Forelimb muscle (tissue), 1 donor: ENCODE results near the gene RERE. TPM values are rescaled to one million over a fixed set of nuclear protein-coding genes. Genes with fewer than 3 reads are reported as not detected.

Experiments
- DNase-seq: peaks from one replicate; pipeline ENCODE4 v3.0.0-alpha.2; 2013; ENCODE audit warnings: low read depth
- polyA plus RNA-seq: library from polyadenylated mRNA; unstranded; fragments of 120-200 nt; gene quantifications from one replicate; pipeline ENCODE4 v1.2.1, GENCODE V29; 2013; ENCODE audit not compliant: insufficient read length

The RERE gene
- polyA plus RNA-seq, 1 donor = 72.2 TPM

DNA sequence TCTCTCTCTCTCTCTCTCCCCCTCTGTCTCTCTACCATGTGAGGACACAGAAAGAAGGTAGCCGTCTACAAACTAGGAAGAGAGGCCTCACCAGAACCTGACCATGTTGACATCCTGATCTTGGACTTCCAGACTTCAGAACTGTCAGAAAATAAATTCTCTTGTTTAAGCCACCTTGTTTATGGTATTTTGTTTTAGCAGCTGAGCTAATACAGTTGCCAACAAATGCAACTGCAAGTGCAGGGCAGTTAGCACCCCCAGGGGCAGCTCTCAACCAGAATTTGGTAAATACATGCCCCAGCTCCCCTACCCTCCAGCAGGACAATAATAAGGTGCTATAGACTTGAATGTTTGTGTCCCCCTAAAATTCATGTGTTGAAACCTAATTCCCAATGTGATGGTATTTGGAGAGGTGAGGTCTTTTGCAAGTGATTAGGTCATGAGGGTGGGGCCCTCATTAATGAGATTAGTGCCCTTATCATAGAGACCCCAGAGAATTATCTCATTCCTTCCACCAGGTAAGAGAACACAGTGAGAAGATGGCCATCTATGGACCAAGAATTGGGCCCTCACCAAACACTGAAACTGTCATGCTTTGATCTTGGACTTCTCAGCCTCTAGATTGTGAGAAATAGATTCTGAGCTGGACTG, 506.2 kb downstream of the RERE start:
- DNase-seq = no peak

DNA sequence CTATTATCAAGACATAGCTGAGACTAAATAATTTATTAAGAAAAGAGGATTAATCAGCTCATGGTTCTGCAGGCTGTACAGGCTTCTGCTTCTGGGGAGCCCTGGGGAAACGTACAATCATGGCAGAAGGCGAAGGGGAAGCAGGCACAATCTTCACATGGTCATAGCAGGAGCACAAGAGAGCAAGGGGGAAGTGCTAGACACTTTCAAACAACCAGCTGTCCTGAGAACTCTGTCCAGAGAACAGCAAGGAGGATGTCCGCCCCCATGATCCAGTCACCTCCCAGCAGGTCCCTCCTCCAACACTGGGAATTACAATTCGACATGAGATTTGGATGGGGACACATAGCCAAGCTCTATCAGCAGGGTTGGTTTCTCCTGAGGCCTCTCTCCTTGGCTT, 509.8 kb downstream of the RERE start:
- DNase-seq = no peak

DNA sequence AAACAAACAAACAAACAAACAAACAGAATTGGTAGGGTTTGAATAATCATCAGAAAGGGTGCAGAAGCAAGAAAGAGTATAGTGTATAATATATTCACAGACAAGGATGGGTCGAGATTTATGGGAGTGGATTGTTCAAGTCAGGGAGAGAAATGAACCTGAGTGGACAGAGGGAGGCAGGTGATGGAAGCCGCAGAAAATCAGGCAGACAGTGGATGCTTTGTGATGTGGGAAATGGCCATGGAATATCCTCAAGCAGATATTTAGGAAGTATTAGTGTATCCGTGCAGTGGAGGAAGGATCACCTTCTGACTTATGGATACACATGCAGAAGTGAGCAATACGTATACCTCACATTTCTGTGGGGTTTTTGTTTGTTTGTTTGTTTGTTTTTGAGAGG, 513.6 kb downstream of the RERE start:
- DNase-seq = no peak

DNA sequence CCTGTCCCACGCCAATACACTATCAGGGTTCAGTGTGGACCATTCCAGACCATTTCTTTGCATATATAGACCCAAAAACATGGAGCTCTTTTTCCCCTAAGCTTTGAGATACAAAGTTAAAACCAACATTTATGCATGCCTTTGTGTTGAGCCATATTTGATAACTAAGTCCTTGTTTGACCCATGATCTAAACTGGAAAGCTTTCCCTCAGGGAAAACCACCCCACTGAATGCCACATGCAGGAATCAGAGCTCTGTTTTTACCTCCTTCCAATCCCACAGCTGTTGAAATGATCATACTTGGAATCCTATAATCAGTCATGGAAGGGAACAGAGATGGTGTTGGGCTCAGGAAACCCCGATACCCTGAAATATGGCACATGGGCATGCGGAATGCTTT, 514.3 kb downstream of the RERE start:
- DNase-seq = no peak

Other genes with a start within 250 kb of the RERE start
- 341 TPM for gene ENO1, start 61.0 kb upstream of the RERE start, polyA plus RNA-seq
- gene CA6, start 128.2 kb upstream of the RERE start, polyA plus RNA-seq = not detected
- not detected for gene SLC2A7, start 208.8 kb upstream of the RERE start, polyA plus RNA-seq